BE2C (cell line): Measurements from ENCODE around the gene CHSY1.

ENCODE experiments used
- DNase-seq: peaks from one replicate; pipeline ENCODE4 v3.0.0-alpha.2; 2020
- H3K27me3 ChIP-seq: fragments of 250-450 bp; sonication (Bioruptor Pico); 2 replicates; pipeline ENCODE4 v1.5.1; 2020; ENCODE audit warnings: mild to moderate bottlenecking
- H3K36me3 ChIP-seq: fragments of 250-450 bp; sonication (Bioruptor Pico); 2 replicates; pipeline ENCODE4 v1.5.1; 2020; ENCODE audit warnings: mild to moderate bottlenecking
- H3K4me1 ChIP-seq: fragments of 250-450 bp; sonication (Bioruptor Pico); 2 replicates; pipeline ENCODE4 v1.5.1; 2020
- H3K4me3 ChIP-seq: 2 replicates; pipeline ENCODE4 v1.5.1; 2011; ENCODE audit warnings: low read depth, low read length
- H3K9me3 ChIP-seq: fragments of 250-450 bp; sonication (Bioruptor Pico); 2 replicates; pipeline ENCODE4 v1.5.1; 2020
- CTCF ChIP-seq: IDR thresholded peaks from 2 replicates; pipeline ENCODE4 v1.5.1; 2012; ENCODE audit warnings: mild to moderate bottlenecking, low read depth, low read length

The CHSY1 gene

GRCh38 chr15:101232677-101233076, 19.2 kb downstream of the CHSY1 start:
- no peak for TF ChIP-seq CTCF
- DNase-seq = no peak
- Histone ChIP-seq H3K9me3 (no peaks in the 10 kb centered on the region), H3K4me1 (no peaks in the 10 kb centered on the region), H3K27me3 (no peaks in the 10 kb centered on the region), H3K36me3 (peaks cover 44% of the 10 kb centered on the region), H3K4me3 (no peak overlapping the region)

GRCh38 chr15:101228313-101228712, 23.5 kb downstream of the CHSY1 start:
- Histone ChIP-seq H3K27me3 (no peaks in the 10 kb centered on the region), H3K4me3 (no peak overlapping the region), H3K4me1 (no peaks in the 10 kb centered on the region), H3K36me3 (peaks cover 47% of the 10 kb centered on the region), H3K9me3 (no peaks in the 10 kb centered on the region)
- TF ChIP-seq CTCF = no peak
- no peak for DNase-seq

- Histone ChIP-seq H3K27me3 (no peaks in the 10 kb centered on the region), H3K36me3 (peaks cover 37% of the 10 kb centered on the region), H3K4me1 (peaks cover 5% of the 10 kb centered on the region; the same call in 1 of the 2 replicates), H3K4me3 (no peak overlapping the region), H3K9me3 (no peaks in the 10 kb centered on the region)
- TF ChIP-seq CTCF = no peak
- no peak for DNase-seq
These were observed 26.2 kb downstream of the CHSY1 start for GRCh38 chr15:101225658-101226057.

GRCh38 chr15:101221902-101222301, 29.9 kb downstream of the CHSY1 start:
- Histone ChIP-seq H3K27me3 (no peaks in the 10 kb centered on the region), H3K4me1 (peaks cover 10% of the 10 kb centered on the region), H3K9me3 (no peaks in the 10 kb centered on the region), H3K36me3 (peaks cover 36% of the 10 kb centered on the region), H3K4me3 (no peak overlapping the region)
- DNase-seq = no peak
- no peak for TF ChIP-seq CTCF

- Histone ChIP-seq H3K36me3 (peaks cover 23% of the 10 kb centered on the region), H3K27me3 (no peaks in the 10 kb centered on the region)
- TF ChIP-seq CTCF = no peak
These were observed 31.8 kb downstream of the CHSY1 start for GRCh38 chr15:101220060-101220459.

GRCh38 chr15:101219441-101219840, 32.4 kb downstream of the CHSY1 start:
- DNase-seq = no peak
- peaks cover 10% of the 10 kb centered on the region for H3K4me1 ChIP-seq
- TF ChIP-seq CTCF = no peak
- H3K4me3 ChIP-seq = no peak overlapping the region
- H3K27me3 ChIP-seq = no peaks in the 10 kb centered on the region
- H3K36me3 ChIP-seq = peaks cover 19% of the 10 kb centered on the region
- H3K9me3 ChIP-seq = no peaks in the 10 kb centered on the region

More at GRCh38 chr15:101220060-101220459, 31.8 kb downstream of the CHSY1 start:
- H3K9me3 ChIP-seq = no peaks in the 10 kb centered on the region
- H3K4me1 ChIP-seq = peaks cover 10% of the 10 kb centered on the region
- H3K4me3 ChIP-seq = no peak overlapping the region
- DNase-seq = no peak
